ENCODE measurements around the gene RXRA. TPM values are rescaled to one million over a fixed set of nuclear protein-coding genes. Genes with fewer than 3 reads are reported as not detected.
A peak's percentile ranks its signal among the peaks of the same experiment; 100 is the strongest.

The RXRA gene
- total RNA-seq, 1 experiment from 2014 or later: 29.9 TPM

DNA sequence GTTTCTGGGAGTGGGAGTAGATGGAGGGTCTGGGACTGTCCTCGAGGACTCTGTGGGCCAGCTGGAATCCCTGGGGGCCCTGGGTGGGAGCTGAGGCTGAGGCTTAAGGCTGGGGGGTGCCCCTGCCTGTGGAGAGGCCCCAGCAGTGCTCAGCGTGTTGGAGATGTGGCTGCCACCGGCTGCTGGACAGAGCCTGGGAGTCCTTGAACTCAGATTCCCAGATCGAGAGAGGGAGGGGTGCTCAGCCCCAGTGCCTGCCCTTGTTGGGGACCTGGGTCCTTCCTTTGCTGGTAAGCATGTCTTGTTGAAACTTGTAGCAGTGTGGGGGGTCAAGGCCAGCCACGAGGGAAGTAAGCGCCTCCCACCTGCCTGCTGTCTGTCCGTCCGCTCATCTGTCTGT lies 10.7 kb downstream of the RXRA start:
- H3K27ac ChIP-seq (ENCODE audit: insufficient read length, low read depth, low read length): no peak overlapping the region
- Mint-ChIP-seq H3K27ac (peak overlapping the region; percentile 14 to 83 (median 57); a peak in 2 of 7 replicates), H3K9me3 (no peaks in the 10 kb centered on the region), H3K4me1 (peaks cover 9 to 14% of the 10 kb centered on the region in 2 experiments), H3K36me3 (ENCODE audit: insufficient read depth in 1 of 3, low read depth in 3 of 3) (no peaks in the 10 kb centered on the region), H3K27me3 (ENCODE audit: low read depth) (no peaks in the 10 kb centered on the region), H3K4me3 (no peak overlapping the region)
- H4K91ac ChIP-seq (ENCODE audit: insufficient read length, low read depth, low read length): no peak overlapping the region
- no peak overlapping the region for H4K8ac ChIP-seq (replicated peaks; ENCODE audit: insufficient read length, low read depth, low read length)
- no peak overlapping the region for H3T11ph ChIP-seq (ENCODE audit: low read length)
- no peak for DNase-seq
- no peak overlapping the region for H3K23ac ChIP-seq (ENCODE audit: insufficient read length, low read depth, low read length)
- WGBS (ENCODE audit: extremely low coverage, insufficient read length, low lambda C conversion rate): no CpG with 5 or more reads among the region's 8 CpGs
- H2AFZ ChIP-seq (ENCODE audit: low read length): no peak overlapping the region
- H3K79me1 ChIP-seq (ENCODE audit: insufficient read depth, low read depth, low read length, poor library complexity, severe bottlenecking): peaks cover under 1% of the 10 kb centered on the region
- H3K18ac ChIP-seq (ENCODE audit: insufficient read length, low read depth, low read length): no peak overlapping the region
- no peak overlapping the region for H3K4me2 ChIP-seq (ENCODE audit: insufficient read depth, insufficient read length, low read length)
- no peak overlapping the region for H2BK15ac ChIP-seq (ENCODE audit: low read depth, low read length)
- no peaks in the 10 kb centered on the region for H3K27me3 ChIP-seq (ENCODE audit: insufficient read depth, low read length)
- H2BK120ac ChIP-seq (ENCODE audit: low read depth, low read length, poor library complexity, severe bottlenecking): no peak overlapping the region
- H2AK5ac ChIP-seq (ENCODE audit: insufficient read length, low read length): no peak overlapping the region
- H3K79me2 ChIP-seq (ENCODE audit: insufficient read depth, low read length): peaks cover 5% of the 10 kb centered on the region; the same call in 1 of the 2 replicates
- no peaks in the 10 kb centered on the region for H3K23me2 ChIP-seq (ENCODE audit: insufficient read length, low read depth, low read length, poor library complexity, severe bottlenecking)
- no peak overlapping the region for H3K9ac ChIP-seq (ENCODE audit: extremely low read depth, insufficient read length, low read length)
- H2BK5ac ChIP-seq (ENCODE audit: insufficient read length, low read length): no peak overlapping the region
- no peaks in the 10 kb centered on the region for H3K4me1 ChIP-seq (ENCODE audit: insufficient read depth, low read length)
- no peak overlapping the region for H3K4ac ChIP-seq (ENCODE audit: low read depth, low read length)
- no peak overlapping the region for H2BK20ac ChIP-seq (ENCODE audit: low read depth, low read length, poor library complexity, severe bottlenecking)
- no peak for TF ChIP-seq CTCF (conservative IDR thresholded peaks at IDR 0.05)
- H3K56ac ChIP-seq (ENCODE audit: insufficient read length, low read depth, low read length): no peak overlapping the region
- no peak overlapping the region for H4K5ac ChIP-seq (ENCODE audit: insufficient read length, low read depth, low read length)
- no peaks in the 10 kb centered on the region for H3K9me3 ChIP-seq (ENCODE audit: control insufficient read depth, low read depth, low read length)
- no peak overlapping the region; the same call in 1 of the 2 replicates for H3K14ac ChIP-seq (ENCODE audit: insufficient read depth, low read length)
- H4K20me1 ChIP-seq (ENCODE audit: control insufficient read depth, insufficient read depth, insufficient read length): no peaks in the 10 kb centered on the region
- H2BK12ac ChIP-seq (ENCODE audit: insufficient read length, low read depth, low read length): no peak overlapping the region
